ENCODE measurements around the gene SIX5.

DNA sequence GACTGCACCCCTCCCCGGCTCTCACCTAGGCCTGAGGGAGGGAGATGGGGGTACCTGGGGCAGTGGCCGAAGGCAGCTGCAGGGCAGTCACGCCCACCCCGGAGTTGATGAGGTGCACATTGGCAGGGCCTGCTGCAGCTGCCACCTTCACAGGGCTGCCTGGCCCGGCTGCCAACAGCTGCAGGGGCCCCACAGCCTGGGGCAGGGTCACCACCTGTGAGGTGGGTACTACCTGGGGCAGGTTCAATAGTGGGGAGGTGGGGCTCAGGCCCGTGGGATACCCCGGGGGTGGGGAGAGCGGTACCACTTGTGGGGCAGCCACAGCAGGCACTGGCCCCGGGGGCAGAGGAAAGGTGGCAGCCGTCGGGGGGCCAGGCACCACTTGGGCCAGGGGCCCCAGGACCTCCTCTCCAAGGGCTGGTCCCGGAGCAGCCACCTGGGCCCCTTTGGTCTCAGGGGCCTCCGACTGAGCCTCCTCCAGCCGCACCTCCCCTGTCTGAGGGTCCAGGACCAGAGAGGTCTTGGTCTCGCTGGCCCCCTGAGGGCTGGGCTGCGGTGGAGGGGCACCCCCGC is 2.7 kb downstream of the SIX5 start:
- TF ChIP-seq, protein P1, sequence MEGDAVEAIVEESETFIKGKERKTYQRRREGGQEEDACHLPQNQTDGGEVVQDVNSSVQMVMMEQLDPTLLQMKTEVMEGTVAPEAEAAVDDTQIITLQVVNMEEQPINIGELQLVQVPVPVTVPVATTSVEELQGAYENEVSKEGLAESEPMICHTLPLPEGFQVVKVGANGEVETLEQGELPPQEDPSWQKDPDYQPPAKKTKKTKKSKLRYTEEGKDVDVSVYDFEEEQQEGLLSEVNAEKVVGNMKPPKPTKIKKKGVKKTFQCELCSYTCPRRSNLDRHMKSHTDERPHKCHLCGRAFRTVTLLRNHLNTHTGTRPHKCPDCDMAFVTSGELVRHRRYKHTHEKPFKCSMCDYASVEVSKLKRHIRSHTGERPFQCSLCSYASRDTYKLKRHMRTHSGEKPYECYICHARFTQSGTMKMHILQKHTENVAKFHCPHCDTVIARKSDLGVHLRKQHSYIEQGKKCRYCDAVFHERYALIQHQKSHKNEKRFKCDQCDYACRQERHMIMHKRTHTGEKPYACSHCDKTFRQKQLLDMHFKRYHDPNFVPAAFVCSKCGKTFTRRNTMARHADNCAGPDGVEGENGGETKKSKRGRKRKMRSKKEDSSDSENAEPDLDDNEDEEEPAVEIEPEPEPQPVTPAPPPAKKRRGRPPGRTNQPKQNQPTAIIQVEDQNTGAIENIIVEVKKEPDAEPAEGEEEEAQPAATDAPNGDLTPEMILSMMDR (IDR thresholded peaks at IDR 0.05; ENCODE audit: low read depth, low read length) = no peak
- no peak for TF ChIP-seq POLR2A (IDR thresholded peaks at IDR 0.05; ENCODE audit: extremely low read depth, insufficient read length)
- TF ChIP-seq MYC (IDR thresholded peaks at IDR 0.05; ENCODE audit: low read depth, low read length) = no peak
